H9 (cell line): ENCODE results near the gene EYA4. TPM values are rescaled to one million over a fixed set of nuclear protein-coding genes. Genes with fewer than 3 reads are reported as not detected.

Experiments
- DNase-seq: peaks from one replicate; pipeline ENCODE4 v3.0.0-alpha.2; 2017
- H2AFZ ChIP-seq: one replicate; pipeline ENCODE4 v1.6.1; 2013; ENCODE audit warnings: mild to moderate bottlenecking, low read length, control low read depth, moderate library complexity
- H2AK5ac ChIP-seq: 2 replicates; pipeline ENCODE4 v1.6.1; 2013; ENCODE audit warnings: low read length, control low read depth, mixed read lengths; ENCODE audit not compliant: insufficient read length
- H2BK120ac ChIP-seq: one replicate; pipeline ENCODE4 v1.6.1; 2013; ENCODE audit warnings: low read depth, mild to moderate bottlenecking, low read length, control low read depth, inconsistent platforms; ENCODE audit not compliant: poor library complexity, severe bottlenecking
- H2BK12ac ChIP-seq: 2 replicates; pipeline ENCODE4 v1.6.1; 2013; ENCODE audit warnings: low read length, control low read depth, mixed read lengths, low read depth; ENCODE audit not compliant: insufficient read length
- H2BK15ac ChIP-seq: 2 replicates; pipeline ENCODE4 v1.6.1; 2013; ENCODE audit warnings: low read depth, low read length, control low read depth
- H2BK20ac ChIP-seq: one replicate; pipeline ENCODE4 v1.6.1; 2013; ENCODE audit warnings: low read depth, mild to moderate bottlenecking, low read length, control low read depth, inconsistent platforms; ENCODE audit not compliant: poor library complexity, severe bottlenecking
- H2BK5ac ChIP-seq: 2 replicates; pipeline ENCODE4 v1.6.1; 2013; ENCODE audit warnings: low read length, control low read depth, mixed read lengths; ENCODE audit not compliant: insufficient read length
- H3K14ac ChIP-seq: 2 replicates; pipeline ENCODE4 v1.6.1; 2013; ENCODE audit warnings: low read length, control low read depth; ENCODE audit not compliant: insufficient read depth
- H3K18ac ChIP-seq: 2 replicates; pipeline ENCODE4 v1.6.1; 2013; ENCODE audit warnings: low read depth, mild to moderate bottlenecking, mixed read lengths, low read length, control low read depth; ENCODE audit not compliant: insufficient read length
- H3K23ac ChIP-seq: 2 replicates; pipeline ENCODE4 v1.6.1; 2013; ENCODE audit warnings: low read length, control low read depth, mixed read lengths, low read depth; ENCODE audit not compliant: insufficient read length
- H3K23me2 ChIP-seq: 2 replicates; pipeline ENCODE4 v1.6.1; 2013; ENCODE audit warnings: low read depth, mild to moderate bottlenecking, mixed read lengths, low read length, control low read depth; ENCODE audit not compliant: insufficient read length, poor library complexity, severe bottlenecking
- H3K27ac ChIP-seq: 2 replicates; pipeline ENCODE4 v1.5.1; 2013; ENCODE audit warnings: low read length, control low read depth, mixed read lengths, low read depth; ENCODE audit not compliant: insufficient read length
- H3K27me3 ChIP-seq: 2 replicates; pipeline ENCODE4 v1.6.1; 2013; ENCODE audit warnings: low read length, control low read depth, inconsistent platforms; ENCODE audit not compliant: insufficient read depth
- H3K4ac ChIP-seq: 2 replicates; pipeline ENCODE4 v1.6.1; 2013; ENCODE audit warnings: low read depth, mild to moderate bottlenecking, control low read depth, inconsistent platforms, low read length, moderate library complexity
- H3K4me1 ChIP-seq: 2 replicates; pipeline ENCODE4 v1.6.1; 2013; ENCODE audit warnings: low read length, control low read depth, inconsistent platforms; ENCODE audit not compliant: insufficient read depth
- H3K4me2 ChIP-seq: 2 replicates; pipeline ENCODE4 v1.6.1; 2013; ENCODE audit warnings: low read length, control low read depth, mixed read lengths; ENCODE audit not compliant: insufficient read length, insufficient read depth
- H3K56ac ChIP-seq: 2 replicates; pipeline ENCODE4 v1.6.1; 2013; ENCODE audit warnings: low read depth, mild to moderate bottlenecking, mixed read lengths, low read length, control low read depth; ENCODE audit not compliant: insufficient read length
- H3K79me1 ChIP-seq: 2 replicates; pipeline ENCODE4 v1.6.1; 2013; ENCODE audit warnings: low read depth, mild to moderate bottlenecking, moderate library complexity, low read length, control low read depth, inconsistent platforms; ENCODE audit not compliant: insufficient read depth, poor library complexity, severe bottlenecking
- H3K79me2 ChIP-seq: 2 replicates; pipeline ENCODE4 v1.6.1; 2013; ENCODE audit warnings: low read length, control low read depth, inconsistent platforms; ENCODE audit not compliant: insufficient read depth
- H3K9ac ChIP-seq: 2 replicates; pipeline ENCODE4 v1.6.1; 2013; ENCODE audit warnings: low read length, control low read depth, mixed read lengths; ENCODE audit not compliant: insufficient read length; ENCODE audit errors: extremely low read depth
- H3K9me3 ChIP-seq: one replicate; pipeline ENCODE4 v1.6.1; 2013; ENCODE audit warnings: low read depth, low read length, inconsistent platforms; ENCODE audit not compliant: control insufficient read depth
- H3T11ph ChIP-seq: one replicate; pipeline ENCODE4 v1.6.1; 2013; ENCODE audit warnings: mild to moderate bottlenecking, low read length, control low read depth, inconsistent platforms
- H4K20me1 ChIP-seq: one replicate; pipeline ENCODE4 v1.6.1; 2013; ENCODE audit not compliant: control insufficient read depth, insufficient read length, insufficient read depth
- H4K5ac ChIP-seq: 2 replicates; pipeline ENCODE4 v1.6.1; 2013; ENCODE audit warnings: low read depth, mild to moderate bottlenecking, mixed read lengths, low read length, control low read depth; ENCODE audit not compliant: insufficient read length
- H4K8ac ChIP-seq: replicated peaks from 2 replicates; pipeline ENCODE4 v1.6.1; 2013; ENCODE audit warnings: low read length, control low read depth, mixed read lengths, low read depth; ENCODE audit not compliant: insufficient read length
- H4K91ac ChIP-seq: 2 replicates; pipeline ENCODE4 v1.6.1; 2013; ENCODE audit warnings: low read depth, mild to moderate bottlenecking, moderate library complexity, mixed read lengths, low read length, control low read depth; ENCODE audit not compliant: insufficient read length
- H3K27ac Mint-ChIP-seq, 3 experiments: 2 replicates in 2 of 3; 3 replicates in 1 of 3; pipeline ENCODE4 v1.8.0; 2020 to 2021; ENCODE audit warnings: mixed read lengths in 3 of 3, mild to moderate bottlenecking in 1 of 3, moderate library complexity in 1 of 3
- H3K27me3 Mint-ChIP-seq: 2 replicates; pipeline ENCODE4 v1.8.0; 2021; ENCODE audit warnings: low read depth, mild to moderate bottlenecking, moderate library complexity, mixed read lengths
- H3K36me3 Mint-ChIP-seq, 3 experiments: 2 replicates in 2 of 3; 3 replicates in 1 of 3; pipeline ENCODE4 v1.8.0; 2020 to 2021; ENCODE audit warnings: low read depth in 3 of 3, mixed read lengths in 3 of 3; ENCODE audit not compliant: insufficient read depth in 1 of 3
- H3K4me1 Mint-ChIP-seq, 2 experiments: 2 replicates each; pipeline ENCODE4 v1.8.0; 2020; ENCODE audit warnings: mixed read lengths in 2 of 2
- H3K4me3 Mint-ChIP-seq, 2 experiments: 2 replicates in 1 of 2; 3 replicates in 1 of 2; pipeline ENCODE4 v1.8.0; 2020 to 2021; ENCODE audit warnings: mild to moderate bottlenecking in 2 of 2, mixed read lengths in 2 of 2, moderate library complexity in 1 of 2
- H3K9me3 Mint-ChIP-seq, 2 experiments: 2 replicates in 1 of 2; 3 replicates in 1 of 2; pipeline ENCODE4 v1.8.0; 2020; ENCODE audit warnings: mild to moderate bottlenecking in 2 of 2, mixed read lengths in 2 of 2, moderate library complexity in 1 of 2
- WGBS: extraction: QIAGEN DNeasy Blood & Tissue Kit; methylation state at CpG from one replicate; pipeline ENCODE4 v1.1.7; 2013; ENCODE audit warnings: missing lambda C conversion rate, low lambda C conversion rate, mixed read lengths; ENCODE audit not compliant: insufficient read length; ENCODE audit errors: extremely low coverage; 5-methylcytosine and 5-hydroxymethylcytosine counted together
- total RNA-seq: library from RNA; stranded (reverse); gene quantifications from 2 replicates; pipeline ENCODE4 v1.2.1, GENCODE V29; 2021
- TF ChIP-seq, protein P1 (sequence below): fragments of 200-600 bp; sonication (generic); conservative IDR thresholded peaks from 3 replicates; pipeline ENCODE4 v1.8.0; 2021; ENCODE audit warnings: antibody characterized with exemption, mild to moderate bottlenecking

The EYA4 gene
- total RNA-seq, 1 experiment from 2014 or later: 0.26 TPM

- Histone ChIP-seq H2AK5ac (no peak overlapping the region), H2AFZ (no peak overlapping the region), H3K18ac (no peak overlapping the region), H3K27me3 (no peaks in the 10 kb centered on the region), H3K9ac (no peak overlapping the region), H2BK120ac (no peak overlapping the region), H3K56ac (no peak overlapping the region), H4K91ac (no peak overlapping the region), H3K4me2 (no peak overlapping the region), H2BK12ac (no peak overlapping the region), H2BK5ac (no peak overlapping the region), H3K23me2 (no peaks in the 10 kb centered on the region), H3K79me2 (no peaks in the 10 kb centered on the region), H3K79me1 (no peaks in the 10 kb centered on the region), H3K14ac (no peak overlapping the region), H2BK20ac (no peak overlapping the region), H4K5ac (no peak overlapping the region), H3K4me1 (no peaks in the 10 kb centered on the region), H3K27ac (no peak overlapping the region), H3K23ac (no peak overlapping the region), H3T11ph (no peak overlapping the region), H2BK15ac (no peak overlapping the region), H3K4ac (no peak overlapping the region), H4K8ac (no peak overlapping the region), H3K9me3 (no peaks in the 10 kb centered on the region), H4K20me1 (no peaks in the 10 kb centered on the region)
- H3K9me3 Mint-ChIP-seq: no peaks in the 10 kb centered on the region
- no CpG with 5 or more reads among the region's 5 CpGs for WGBS
- no peak overlapping the region for H3K27ac Mint-ChIP-seq
- H3K4me3 Mint-ChIP-seq: no peak overlapping the region
- TF ChIP-seq, protein P1, sequence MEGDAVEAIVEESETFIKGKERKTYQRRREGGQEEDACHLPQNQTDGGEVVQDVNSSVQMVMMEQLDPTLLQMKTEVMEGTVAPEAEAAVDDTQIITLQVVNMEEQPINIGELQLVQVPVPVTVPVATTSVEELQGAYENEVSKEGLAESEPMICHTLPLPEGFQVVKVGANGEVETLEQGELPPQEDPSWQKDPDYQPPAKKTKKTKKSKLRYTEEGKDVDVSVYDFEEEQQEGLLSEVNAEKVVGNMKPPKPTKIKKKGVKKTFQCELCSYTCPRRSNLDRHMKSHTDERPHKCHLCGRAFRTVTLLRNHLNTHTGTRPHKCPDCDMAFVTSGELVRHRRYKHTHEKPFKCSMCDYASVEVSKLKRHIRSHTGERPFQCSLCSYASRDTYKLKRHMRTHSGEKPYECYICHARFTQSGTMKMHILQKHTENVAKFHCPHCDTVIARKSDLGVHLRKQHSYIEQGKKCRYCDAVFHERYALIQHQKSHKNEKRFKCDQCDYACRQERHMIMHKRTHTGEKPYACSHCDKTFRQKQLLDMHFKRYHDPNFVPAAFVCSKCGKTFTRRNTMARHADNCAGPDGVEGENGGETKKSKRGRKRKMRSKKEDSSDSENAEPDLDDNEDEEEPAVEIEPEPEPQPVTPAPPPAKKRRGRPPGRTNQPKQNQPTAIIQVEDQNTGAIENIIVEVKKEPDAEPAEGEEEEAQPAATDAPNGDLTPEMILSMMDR: no peak
- DNase-seq: no peak
- H3K36me3 Mint-ChIP-seq: peaks cover 0 to 3% (median 0%) of the 10 kb centered on the region in 3 experiments; a peak in 1 of 7 replicates
- H3K4me1 Mint-ChIP-seq: no peaks in the 10 kb centered on the region
- H3K27me3 Mint-ChIP-seq: no peaks in the 10 kb centered on the region; the same call in 1 of the 2 replicates
Observed at GRCh38 chr6:133289733-133290306, 48.7 kb downstream of the EYA4 start.
